Liver (tissue), 9 donors: ENCODE results near the gene NINJ2. TPM values are rescaled to one million over a fixed set of nuclear protein-coding genes. Genes with fewer than 3 reads are reported as not detected.

Experiments
- DNase-seq: peaks from one replicate; pipeline ENCODE4 v3.0.0-alpha.2; 2017; ENCODE audit warnings: low spot score
- H3K27ac ChIP-seq, 2 donors: one replicate each; pipeline ENCODE4 v1.7.0; 2013; ENCODE audit warnings: inconsistent platforms in 2 of 2, low read length in 2 of 2, control low read depth in 1 of 2, low read depth in 1 of 2, mild to moderate bottlenecking in 1 of 2
- H3K27me3 ChIP-seq, 4 donors: one replicate each; pipeline versions ENCODE4 v1.6.1 to v1.7.0; 2013; ENCODE audit warnings: low read length in 3 of 4, inconsistent platforms in 1 of 4, mild to moderate bottlenecking in 1 of 4, moderate library complexity in 1 of 4; ENCODE audit not compliant: control insufficient read depth in 4 of 4, insufficient read depth in 4 of 4
- H3K36me3 ChIP-seq, 4 donors: one replicate each; pipeline versions ENCODE4 v1.6.1 to v1.7.0; 2013; ENCODE audit warnings: low read length in 3 of 4, mild to moderate bottlenecking in 3 of 4, low read depth in 1 of 4, moderate library complexity in 1 of 4; ENCODE audit not compliant: control insufficient read depth in 4 of 4, insufficient read depth in 3 of 4
- H3K4me1 ChIP-seq, 4 donors: one replicate each; pipeline versions ENCODE4 v1.6.1 to v1.7.0; 2013; ENCODE audit warnings: low read length in 3 of 4, mild to moderate bottlenecking in 3 of 4, moderate library complexity in 1 of 4; ENCODE audit not compliant: control insufficient read depth in 4 of 4, insufficient read depth in 4 of 4
- H3K4me3 ChIP-seq, 3 donors: one replicate each; pipeline versions ENCODE4 v1.6.1 to v1.7.0; 2013; ENCODE audit warnings: low read length in 3 of 3, control low read depth in 1 of 3, low read depth in 1 of 3, mild to moderate bottlenecking in 1 of 3
- H3K9ac ChIP-seq, 2 donors: one replicate each; pipeline ENCODE4 v1.7.0; 2013; ENCODE audit warnings: low read length in 2 of 2, mild to moderate bottlenecking in 2 of 2, moderate library complexity in 2 of 2, control low read depth in 1 of 2, low read depth in 1 of 2
- H3K9me3 ChIP-seq, 4 donors: one replicate each; pipeline versions ENCODE4 v1.6.1 to v1.7.0; 2013; ENCODE audit warnings: low read length in 3 of 4; ENCODE audit not compliant: control insufficient read depth in 4 of 4
- ATF3 ChIP-seq: IDR thresholded peaks from 2 replicates; pipeline ENCODE4 v1.6.1; 2016; ENCODE audit warnings: antibody characterized with exemption
- EGR1 ChIP-seq, 2 donors: IDR thresholded peaks; 2 replicates each; pipeline ENCODE4 v1.6.1; 2016 to 2018; ENCODE audit warnings: antibody characterized with exemption in 2 of 2, low read depth in 2 of 2
- FOXA1 ChIP-seq: IDR thresholded peaks from 2 replicates; pipeline ENCODE4 v1.6.1; 2016; ENCODE audit warnings: antibody characterized with exemption
- FOXA2 ChIP-seq: IDR thresholded peaks from 2 replicates; pipeline ENCODE4 v1.6.1; 2016; ENCODE audit warnings: antibody characterized with exemption
- GABPA ChIP-seq, 2 donors: IDR thresholded peaks in 1 of 2; conservative IDR thresholded peaks in 1 of 2; 2 replicates each; pipeline ENCODE4 v1.6.1; 2016; ENCODE audit warnings: antibody characterized with exemption in 2 of 2, mild to moderate bottlenecking in 1 of 2, moderate library complexity in 1 of 2
- HNF4G ChIP-seq: IDR thresholded peaks from 2 replicates; pipeline ENCODE4 v1.6.1; 2016; ENCODE audit warnings: antibody characterized with exemption
- MAX ChIP-seq: IDR thresholded peaks from 2 replicates; pipeline ENCODE4 v1.6.1; 2016; ENCODE audit warnings: antibody characterized with exemption
- RAD21 ChIP-seq, 2 donors: IDR thresholded peaks; 2 replicates each; pipeline ENCODE4 v1.6.1; 2016; ENCODE audit warnings: antibody characterized with exemption in 2 of 2, mild to moderate bottlenecking in 2 of 2
- REST ChIP-seq: IDR thresholded peaks from 2 replicates; pipeline ENCODE4 v1.6.1; 2016; ENCODE audit warnings: antibody characterized with exemption, mild to moderate bottlenecking
- SP1 ChIP-seq: IDR thresholded peaks from 2 replicates; pipeline ENCODE4 v1.6.1; 2018; ENCODE audit warnings: antibody characterized with exemption, mild to moderate bottlenecking
- YY1 ChIP-seq: IDR thresholded peaks from 2 replicates; pipeline ENCODE4 v1.6.1; 2016; ENCODE audit warnings: antibody characterized with exemption, mild to moderate bottlenecking
- ZBTB33 ChIP-seq: IDR thresholded peaks from 2 replicates; pipeline ENCODE4 v1.6.1; 2016; ENCODE audit warnings: antibody characterized with exemption
- WGBS: extraction: QIAGEN DNeasy Blood & Tissue Kit; methylation state at CpG from one replicate; pipeline ENCODE4 v1.1.7; 2013; 5-methylcytosine and 5-hydroxymethylcytosine counted together
- polyA plus RNA-seq, 2 donors: library from polyadenylated mRNA; stranded (reverse) in 1 of 2; unstranded in 1 of 2; fragments of 200-250 nt in 1 of 2; fragments of >200 nt in 1 of 2; fragmentation: Nextera tagmentation in 1 of 2; extraction: Ambion mirVana in 1 of 2; gene quantifications; one replicate each; pipeline versions ENCODE4 v1.2.1 to v1.2.3, GENCODE V29; 2013 to 2015
- total RNA-seq, 2 donors: library from RNA; depleted of rRNA; stranded (reverse); fragments of >200 nt; gene quantifications; one replicate each; pipeline ENCODE4 v1.2.3, GENCODE V29; 2014
- donor health status: healthy.
- donor health status: healthy.
- donor health status: healthy.
- donor health status: healthy.
- donor health status: healthy.

Gene NINJ2
- total and polyA plus RNA-seq, 4 donors = 6.7 to 16.5 (median 15.4) TPM

- 95% methylated on average over 8 of the region's 8 CpGs for WGBS
These were observed 98.1 kb downstream of the NINJ2 start for GRCh38 chr12:565161-565560.

GRCh38 chr12:563787-564298 is 99.4 kb downstream of the NINJ2 start:
- H3K4me1 ChIP-seq = no peaks in the 10 kb centered on the region
- no peak overlapping the region for H3K4me3 ChIP-seq
- H3K27ac ChIP-seq = no peak overlapping the region
- no peaks in the 10 kb centered on the region for H3K9me3 ChIP-seq
- no peak for DNase-seq
- WGBS = 82% methylated on average over 7 of the region's 7 CpGs
- H3K36me3 ChIP-seq = no peaks in the 10 kb centered on the region
- no peak overlapping the region for H3K9ac ChIP-seq
- TF ChIP-seq SP1 (no peak), ZBTB33 (no peak), ATF3 (no peak), REST (no peak), MAX (no peak), RAD21 (IDR thresholded peaks at IDR 0.05) (no peak), GABPA (IDR thresholded peaks at IDR 0.05 in 1 of 2, conservative IDR thresholded peaks at IDR 0.05 in 1 of 2) (no peak), YY1 (no peak), EGR1 (IDR thresholded peaks at IDR 0.05; ENCODE audit: low read depth in 2 of 2) (no peak)
- H3K27me3 ChIP-seq = no peaks in the 10 kb centered on the region

More at GRCh38 chr12:565161-565560, 98.1 kb downstream of the NINJ2 start:
- Histone ChIP-seq H3K27me3 (no peaks in the 10 kb centered on the region), H3K36me3 (no peaks in the 10 kb centered on the region), H3K9ac (no peak overlapping the region), H3K27ac (no peak overlapping the region), H3K4me1 (peaks cover 0 to 4% (median 3%) of the 10 kb centered on the region in 4 donors), H3K9me3 (no peaks in the 10 kb centered on the region), H3K4me3 (no peak overlapping the region)
- DNase-seq = no peak
- TF ChIP-seq RAD21 (IDR thresholded peaks at IDR 0.05) = no peak
- TF ChIP-seq FOXA2 = no peak
- TF ChIP-seq HNF4G = no peak
- no peak for TF ChIP-seq FOXA1
- TF ChIP-seq MAX = no peak
